Measurements from ENCODE around the gene GPI.

DNA sequence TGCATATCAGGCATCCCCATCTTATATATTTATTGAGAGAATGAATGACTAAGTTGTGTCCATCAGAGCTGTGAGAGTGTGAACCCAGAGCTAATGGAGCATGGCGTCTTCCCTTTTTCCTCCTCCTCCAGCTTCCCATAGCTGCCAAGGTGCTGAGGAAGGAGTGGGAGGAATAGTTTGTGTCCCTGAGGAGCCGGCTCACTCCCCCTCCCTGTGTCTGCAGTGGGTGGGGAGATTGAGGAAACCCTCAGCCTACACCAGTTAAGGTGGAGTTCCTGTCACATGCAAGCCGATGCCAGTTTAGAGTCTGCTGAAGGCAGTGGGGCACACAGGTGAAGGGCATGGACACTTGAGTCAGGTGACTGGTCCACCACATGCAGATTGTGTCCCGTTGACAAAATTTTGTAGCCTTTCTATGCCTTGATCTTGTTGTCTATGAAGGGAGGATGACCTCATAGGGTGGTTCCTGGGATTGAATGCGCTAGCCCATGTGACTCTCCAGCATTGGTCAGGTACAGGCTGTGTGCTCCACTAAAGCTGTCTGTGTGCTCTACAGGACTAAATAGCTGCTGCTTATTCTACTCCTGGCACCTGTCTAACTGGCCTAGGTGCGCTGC is 47.6 kb upstream of the GPI start:
- TF ChIP-seq, protein P1, sequence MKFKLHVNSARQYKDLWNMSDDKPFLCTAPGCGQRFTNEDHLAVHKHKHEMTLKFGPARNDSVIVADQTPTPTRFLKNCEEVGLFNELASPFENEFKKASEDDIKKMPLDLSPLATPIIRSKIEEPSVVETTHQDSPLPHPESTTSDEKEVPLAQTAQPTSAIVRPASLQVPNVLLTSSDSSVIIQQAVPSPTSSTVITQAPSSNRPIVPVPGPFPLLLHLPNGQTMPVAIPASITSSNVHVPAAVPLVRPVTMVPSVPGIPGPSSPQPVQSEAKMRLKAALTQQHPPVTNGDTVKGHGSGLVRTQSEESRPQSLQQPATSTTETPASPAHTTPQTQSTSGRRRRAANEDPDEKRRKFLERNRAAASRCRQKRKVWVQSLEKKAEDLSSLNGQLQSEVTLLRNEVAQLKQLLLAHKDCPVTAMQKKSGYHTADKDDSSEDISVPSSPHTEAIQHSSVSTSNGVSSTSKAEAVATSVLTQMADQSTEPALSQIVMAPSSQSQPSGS (IDR thresholded peaks at IDR 0.05; ENCODE audit: low read length), result no peak
- TF ChIP-seq CTBP2 (IDR thresholded peaks at IDR 0.05; ENCODE audit: borderline replicate concordance, insufficient read depth, insufficient read length, low read length) (no peak), RFX5 (IDR thresholded peaks at IDR 0.05; ENCODE audit: borderline replicate concordance, low read depth, low read length) (no peak), POLR2A (IDR thresholded peaks at IDR 0.05; ENCODE audit: control extremely low read depth in 1 of 2, low read depth in 2 of 2, low read length in 2 of 2) (no peak)
